Measurements from ENCODE around the gene AOC2.

Gene AOC2

DNA sequence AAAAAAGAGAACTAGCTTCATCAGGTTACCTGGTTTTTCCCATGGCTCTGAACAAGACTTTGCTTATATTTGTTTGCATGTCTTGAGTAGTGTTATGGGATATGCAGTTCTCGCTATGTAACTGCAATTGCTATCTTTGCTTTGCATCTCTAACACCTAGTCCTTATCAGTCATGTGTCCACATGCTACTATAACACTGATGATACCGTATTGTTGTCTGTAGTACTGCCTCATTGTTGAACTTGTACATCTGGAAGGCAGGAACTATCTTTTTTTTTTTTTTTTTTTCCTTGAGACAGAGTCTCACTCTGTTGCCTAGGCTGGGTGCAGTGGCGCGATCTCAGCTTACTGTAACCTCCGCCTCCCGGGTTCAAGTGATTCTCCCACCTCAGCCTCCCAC, 8.6 kb upstream of the AOC2 start:
- DNase-seq (ENCODE audit: extremely low spot score), result no peak
- TF ChIP-seq ZNF384 (IDR thresholded peaks at IDR 0.05), result no peak
- TF ChIP-seq CTBP1 (IDR thresholded peaks at IDR 0.05; ENCODE audit: borderline replicate concordance), result no peak
- no peak for TF ChIP-seq L3MBTL2 (conservative IDR thresholded peaks at IDR 0.05)
- TF ChIP-seq LEF1 (IDR thresholded peaks at IDR 0.05; ENCODE audit: borderline replicate concordance), result no peak
- ChIA-PET CTCF (no interaction called here), POLR2A (interaction anchor here (4.4 kb wide), 1 partner anchor 12 kb away, joined by 45 read pairs; the partner anchor contains the start of gene BECN1)

DNA sequence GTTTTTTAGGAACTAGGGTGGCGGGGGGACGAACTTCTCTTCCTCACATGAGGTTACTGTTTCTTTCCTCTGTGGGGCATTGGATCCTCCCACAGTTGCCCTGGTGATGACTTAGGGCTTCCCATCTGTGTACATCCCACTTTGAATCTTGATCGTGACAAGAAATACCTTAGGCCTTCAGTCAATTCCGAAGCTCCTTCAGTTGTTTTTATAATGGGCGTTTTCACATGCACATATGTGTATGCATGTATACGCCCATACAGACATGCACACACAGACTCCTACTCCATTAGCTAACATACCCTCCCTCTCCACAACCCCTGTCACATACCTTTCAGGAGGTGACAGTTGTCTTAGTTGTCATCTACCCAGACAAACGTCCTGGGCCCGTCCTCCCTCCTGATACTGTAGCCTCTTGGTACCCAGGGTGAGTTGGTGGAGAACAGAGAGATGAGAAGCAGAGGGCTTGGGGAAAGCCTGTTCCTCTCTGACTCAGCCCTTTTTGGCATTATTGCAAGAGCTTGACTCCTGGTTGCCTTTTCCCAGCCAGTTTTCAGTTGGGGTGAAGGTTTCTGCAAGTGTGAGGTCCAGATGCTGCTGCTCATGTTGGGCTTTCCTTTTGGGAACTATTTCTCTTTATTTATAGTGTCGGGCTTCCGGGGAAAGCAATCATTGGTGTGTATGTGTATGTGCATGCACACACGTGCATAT, 2.2 kb upstream of the AOC2 start:
- POLR2A ChIA-PET, result interaction anchor here (1.5 to 2.5 kb wide), 3 partner anchors 9 to 156 kb away, joined by 7 to 10 read pairs (median 9); partner anchors contain the start of genes BECN1, PSME3 and RPL27
- CTCF ChIA-PET, result interaction anchor here (1.0 to 1.4 kb wide), 2 partner anchors 22 to 97 kb away, joined by 3 to 4 read pairs; no protein-coding TSS in a partner anchor
- no peak for TF ChIP-seq SUZ12 (IDR thresholded peaks at IDR 0.05)
- no peak for TF ChIP-seq FOXK2 (IDR thresholded peaks at IDR 0.05)
- no peak for DNase-seq (ENCODE audit: extremely low spot score)

DNA sequence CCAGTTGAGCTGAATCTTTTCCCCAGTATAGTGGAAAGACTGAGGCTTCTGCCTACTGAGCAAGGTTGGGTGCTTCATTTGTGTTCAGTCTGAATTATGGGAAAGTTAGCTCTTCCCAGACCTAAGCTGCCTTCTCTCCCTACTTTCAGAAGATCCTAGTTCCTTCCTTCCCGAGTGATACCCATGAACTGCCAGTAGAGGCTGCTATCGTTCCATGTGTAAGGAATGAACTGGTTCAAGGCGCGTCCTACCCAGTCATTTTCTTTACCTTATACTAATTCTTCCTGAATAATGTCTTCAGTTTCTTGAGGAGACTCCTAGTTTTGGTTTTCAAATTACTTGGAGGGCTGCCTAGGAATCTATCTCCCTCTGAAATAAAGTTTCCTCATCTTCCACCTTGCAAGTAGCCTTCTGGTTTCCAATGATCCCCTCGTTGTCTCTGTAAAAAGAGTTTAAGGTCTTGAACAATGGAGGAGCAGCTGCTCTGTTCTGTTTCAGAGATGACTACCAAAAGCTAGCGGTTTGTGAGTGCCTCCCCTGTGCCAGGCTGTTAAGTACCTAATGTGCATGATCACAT, 934 bp upstream of the AOC2 start:
- peak; percentile 71 for DNase-seq (ENCODE audit: extremely low spot score)
- ChIA-PET POLR2A (interaction anchor here (1.7 to 3.5 kb wide), 3 partner anchors 10 to 155 kb away, joined by 7 to 18 read pairs (median 10); partner anchors contain the start of genes BECN1, PSME3 and RPL27), CTCF (interaction anchor here (0.6 to 1.7 kb wide), 12 partner anchors 10 to 274 kb away, joined by 3 to 7 read pairs (median 4); partner anchors contain the start of genes BECN1, PSME3 and RPL27)
- TF ChIP-seq, protein P1, sequence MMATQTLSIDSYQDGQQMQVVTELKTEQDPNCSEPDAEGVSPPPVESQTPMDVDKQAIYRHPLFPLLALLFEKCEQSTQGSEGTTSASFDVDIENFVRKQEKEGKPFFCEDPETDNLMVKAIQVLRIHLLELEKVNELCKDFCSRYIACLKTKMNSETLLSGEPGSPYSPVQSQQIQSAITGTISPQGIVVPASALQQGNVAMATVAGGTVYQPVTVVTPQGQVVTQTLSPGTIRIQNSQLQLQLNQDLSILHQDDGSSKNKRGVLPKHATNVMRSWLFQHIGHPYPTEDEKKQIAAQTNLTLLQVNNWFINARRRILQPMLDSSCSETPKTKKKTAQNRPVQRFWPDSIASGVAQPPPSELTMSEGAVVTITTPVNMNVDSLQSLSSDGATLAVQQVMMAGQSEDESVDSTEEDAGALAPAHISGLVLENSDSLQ (IDR thresholded peaks at IDR 0.05), result no peak
- TF ChIP-seq SUZ12 (IDR thresholded peaks at IDR 0.05) (no peak), TARDBP (IDR thresholded peaks at IDR 0.05) (no peak), NFRKB (IDR thresholded peaks at IDR 0.05) (no peak), ELF4 (IDR thresholded peaks at IDR 0.05) (no peak), FOXM1 (IDR thresholded peaks at IDR 0.05; ENCODE audit: borderline replicate concordance) (no peak), ARNT (IDR thresholded peaks at IDR 0.05) (no peak), ZNF384 (IDR thresholded peaks at IDR 0.05) (no peak), LEF1 (IDR thresholded peaks at IDR 0.05; ENCODE audit: borderline replicate concordance) (no peak), SP1 (IDR thresholded peaks at IDR 0.05) (no peak), FOXK2 (IDR thresholded peaks at IDR 0.05) (no peak), FOXA1 (IDR thresholded peaks at IDR 0.05) (no peak), L3MBTL2 (conservative IDR thresholded peaks at IDR 0.05) (no peak), CTBP1 (IDR thresholded peaks at IDR 0.05; ENCODE audit: borderline replicate concordance) (no peak), HDGF (IDR thresholded peaks at IDR 0.05; ENCODE audit: borderline replicate concordance) (no peak), BHLHE40 (IDR thresholded peaks at IDR 0.05; ENCODE audit: borderline replicate concordance) (no peak)

DNA sequence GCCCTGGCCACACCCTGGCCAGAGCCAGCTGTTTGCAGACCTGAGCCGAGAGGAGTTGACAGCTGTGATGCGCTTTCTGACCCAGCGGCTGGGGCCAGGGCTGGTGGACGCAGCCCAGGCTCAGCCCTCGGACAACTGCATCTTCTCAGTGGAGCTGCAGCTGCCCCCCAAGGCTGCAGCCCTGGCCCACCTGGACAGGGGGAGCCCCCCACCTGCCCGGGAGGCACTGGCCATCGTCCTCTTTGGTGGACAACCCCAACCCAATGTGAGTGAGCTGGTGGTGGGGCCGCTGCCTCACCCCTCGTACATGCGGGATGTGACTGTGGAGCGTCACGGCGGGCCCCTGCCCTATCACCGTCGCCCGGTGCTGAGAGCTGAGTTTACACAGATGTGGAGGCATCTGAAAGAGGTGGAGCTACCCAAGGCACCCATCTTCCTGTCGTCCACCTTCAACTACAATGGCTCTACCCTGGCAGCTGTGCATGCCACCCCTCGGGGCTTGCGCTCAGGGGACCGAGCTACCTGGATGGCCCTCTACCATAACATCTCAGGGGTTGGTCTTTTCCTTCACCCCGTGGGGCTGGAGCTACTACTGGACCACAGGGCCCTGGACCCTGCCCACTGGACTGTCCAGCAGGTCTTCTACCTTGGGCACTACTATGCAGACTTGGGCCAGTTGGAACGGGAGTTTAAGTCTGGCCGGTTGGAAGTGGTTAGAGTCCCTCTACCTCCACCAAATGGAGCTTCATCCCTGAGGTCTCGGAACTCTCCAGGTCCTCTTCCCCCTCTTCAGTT, 578 bp downstream of the AOC2 start:
- no peak for DNase-seq (ENCODE audit: extremely low spot score)
- ChIA-PET POLR2A (interaction anchor here (0.6 to 3.5 kb wide), 9 partner anchors 9 to 523 kb away, joined by 3 to 18 read pairs (median 3); partner anchors contain the start of genes BECN1, PSME3 and RPL27), CTCF (interaction anchor here (0.8 to 1.8 kb wide), 3 partner anchors 76 to 93 kb away, joined by 3 to 5 read pairs (median 4); no protein-coding TSS in a partner anchor)
- no peak for TF ChIP-seq BHLHE40 (IDR thresholded peaks at IDR 0.05; ENCODE audit: borderline replicate concordance)

DNA sequence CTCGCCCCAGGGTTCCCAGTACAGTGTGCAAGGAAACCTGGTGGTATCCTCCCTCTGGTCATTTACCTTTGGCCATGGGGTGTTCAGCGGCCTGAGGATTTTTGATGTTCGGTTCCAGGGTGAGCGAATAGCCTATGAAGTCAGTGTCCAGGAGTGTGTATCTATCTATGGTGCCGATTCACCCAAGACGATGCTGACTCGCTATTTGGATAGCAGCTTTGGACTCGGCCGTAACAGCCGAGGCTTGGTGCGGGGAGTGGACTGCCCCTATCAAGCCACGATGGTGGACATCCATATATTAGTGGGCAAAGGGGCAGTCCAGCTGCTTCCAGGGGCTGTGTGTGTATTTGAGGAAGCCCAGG, 1.2 kb downstream of the AOC2 start:
- no peak for DNase-seq (ENCODE audit: extremely low spot score)
- ChIA-PET POLR2A (interaction anchor here (0.6 to 3.5 kb wide), 8 partner anchors 9 to 523 kb away, joined by 3 to 18 read pairs (median 3); partner anchors contain the start of genes BECN1, PSME3 and RPL27), CTCF (interaction anchor here (1.8 kb wide), 1 partner anchor 92 kb away, joined by 5 read pairs; no protein-coding TSS in a partner anchor)
- TF ChIP-seq ELF4 (IDR thresholded peaks at IDR 0.05) (no peak), FOXA1 (IDR thresholded peaks at IDR 0.05) (no peak), HDGF (IDR thresholded peaks at IDR 0.05; ENCODE audit: borderline replicate concordance) (no peak), CTBP1 (IDR thresholded peaks at IDR 0.05; ENCODE audit: borderline replicate concordance) (no peak), L3MBTL2 (conservative IDR thresholded peaks at IDR 0.05) (no peak), ARNT (IDR thresholded peaks at IDR 0.05) (no peak), ZNF384 (IDR thresholded peaks at IDR 0.05) (no peak), SUZ12 (IDR thresholded peaks at IDR 0.05) (no peak), NFRKB (IDR thresholded peaks at IDR 0.05) (no peak), TARDBP (IDR thresholded peaks at IDR 0.05) (no peak), FOXM1 (IDR thresholded peaks at IDR 0.05; ENCODE audit: borderline replicate concordance) (no peak), LEF1 (IDR thresholded peaks at IDR 0.05; ENCODE audit: borderline replicate concordance) (no peak), SP1 (IDR thresholded peaks at IDR 0.05) (no peak), BHLHE40 (IDR thresholded peaks at IDR 0.05; ENCODE audit: borderline replicate concordance) (no peak), FOXK2 (IDR thresholded peaks at IDR 0.05) (no peak)
- TF ChIP-seq, protein P1 (IDR thresholded peaks at IDR 0.05), result no peak

Data from HEK293T (cell line).